ENCODE results near the gene MTRF1. TPM values are rescaled to one million over a fixed set of nuclear protein-coding genes. Genes with fewer than 3 reads are reported as not detected.

The MTRF1 gene
- total and polyA plus RNA-seq, 2 of the 8 experiments (the other 6 are each of a cell fraction or from before 2014, with no cell fraction given) = 8.0 to 19.2 TPM

DNA sequence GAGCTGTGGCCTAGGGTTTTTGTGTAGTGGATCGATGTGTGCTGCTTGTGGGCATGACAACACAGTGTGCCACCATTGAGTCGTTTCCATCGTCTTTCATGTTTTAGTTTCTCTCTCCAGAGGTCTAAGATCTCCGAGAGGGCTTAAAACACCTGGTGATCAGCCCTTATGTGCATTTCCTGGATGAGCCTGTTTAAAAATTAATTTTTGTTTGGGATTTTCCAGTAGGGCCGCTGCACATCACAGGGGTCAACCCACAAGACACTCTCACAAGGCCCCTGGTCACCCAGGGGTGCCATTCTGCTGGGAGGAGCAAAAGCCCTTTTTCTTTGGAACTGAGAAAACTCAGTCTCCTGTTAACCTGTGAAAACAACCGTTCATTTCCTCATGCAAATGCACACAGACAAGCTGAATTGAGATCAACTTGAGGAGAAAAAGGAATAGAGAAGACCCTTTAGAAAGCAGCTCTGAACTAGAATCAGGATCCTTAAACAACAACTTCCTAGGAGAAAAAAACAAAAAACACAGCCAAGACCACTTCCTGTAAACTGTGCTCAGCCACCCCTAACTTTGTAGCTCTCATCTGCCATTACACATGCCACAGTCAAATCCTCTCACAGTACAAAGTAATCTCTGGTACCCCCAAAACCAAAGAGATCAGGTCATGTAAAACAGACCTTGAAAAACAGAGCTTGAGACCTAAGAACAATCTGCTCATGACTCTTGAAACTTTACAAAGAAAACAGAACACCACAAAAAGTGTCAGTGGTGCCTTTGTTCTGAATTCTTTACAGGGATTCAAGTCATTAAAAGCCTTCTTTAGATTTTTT, 8.3 kb upstream of the MTRF1 start (continued):
- TF ChIP-seq, protein P1, sequence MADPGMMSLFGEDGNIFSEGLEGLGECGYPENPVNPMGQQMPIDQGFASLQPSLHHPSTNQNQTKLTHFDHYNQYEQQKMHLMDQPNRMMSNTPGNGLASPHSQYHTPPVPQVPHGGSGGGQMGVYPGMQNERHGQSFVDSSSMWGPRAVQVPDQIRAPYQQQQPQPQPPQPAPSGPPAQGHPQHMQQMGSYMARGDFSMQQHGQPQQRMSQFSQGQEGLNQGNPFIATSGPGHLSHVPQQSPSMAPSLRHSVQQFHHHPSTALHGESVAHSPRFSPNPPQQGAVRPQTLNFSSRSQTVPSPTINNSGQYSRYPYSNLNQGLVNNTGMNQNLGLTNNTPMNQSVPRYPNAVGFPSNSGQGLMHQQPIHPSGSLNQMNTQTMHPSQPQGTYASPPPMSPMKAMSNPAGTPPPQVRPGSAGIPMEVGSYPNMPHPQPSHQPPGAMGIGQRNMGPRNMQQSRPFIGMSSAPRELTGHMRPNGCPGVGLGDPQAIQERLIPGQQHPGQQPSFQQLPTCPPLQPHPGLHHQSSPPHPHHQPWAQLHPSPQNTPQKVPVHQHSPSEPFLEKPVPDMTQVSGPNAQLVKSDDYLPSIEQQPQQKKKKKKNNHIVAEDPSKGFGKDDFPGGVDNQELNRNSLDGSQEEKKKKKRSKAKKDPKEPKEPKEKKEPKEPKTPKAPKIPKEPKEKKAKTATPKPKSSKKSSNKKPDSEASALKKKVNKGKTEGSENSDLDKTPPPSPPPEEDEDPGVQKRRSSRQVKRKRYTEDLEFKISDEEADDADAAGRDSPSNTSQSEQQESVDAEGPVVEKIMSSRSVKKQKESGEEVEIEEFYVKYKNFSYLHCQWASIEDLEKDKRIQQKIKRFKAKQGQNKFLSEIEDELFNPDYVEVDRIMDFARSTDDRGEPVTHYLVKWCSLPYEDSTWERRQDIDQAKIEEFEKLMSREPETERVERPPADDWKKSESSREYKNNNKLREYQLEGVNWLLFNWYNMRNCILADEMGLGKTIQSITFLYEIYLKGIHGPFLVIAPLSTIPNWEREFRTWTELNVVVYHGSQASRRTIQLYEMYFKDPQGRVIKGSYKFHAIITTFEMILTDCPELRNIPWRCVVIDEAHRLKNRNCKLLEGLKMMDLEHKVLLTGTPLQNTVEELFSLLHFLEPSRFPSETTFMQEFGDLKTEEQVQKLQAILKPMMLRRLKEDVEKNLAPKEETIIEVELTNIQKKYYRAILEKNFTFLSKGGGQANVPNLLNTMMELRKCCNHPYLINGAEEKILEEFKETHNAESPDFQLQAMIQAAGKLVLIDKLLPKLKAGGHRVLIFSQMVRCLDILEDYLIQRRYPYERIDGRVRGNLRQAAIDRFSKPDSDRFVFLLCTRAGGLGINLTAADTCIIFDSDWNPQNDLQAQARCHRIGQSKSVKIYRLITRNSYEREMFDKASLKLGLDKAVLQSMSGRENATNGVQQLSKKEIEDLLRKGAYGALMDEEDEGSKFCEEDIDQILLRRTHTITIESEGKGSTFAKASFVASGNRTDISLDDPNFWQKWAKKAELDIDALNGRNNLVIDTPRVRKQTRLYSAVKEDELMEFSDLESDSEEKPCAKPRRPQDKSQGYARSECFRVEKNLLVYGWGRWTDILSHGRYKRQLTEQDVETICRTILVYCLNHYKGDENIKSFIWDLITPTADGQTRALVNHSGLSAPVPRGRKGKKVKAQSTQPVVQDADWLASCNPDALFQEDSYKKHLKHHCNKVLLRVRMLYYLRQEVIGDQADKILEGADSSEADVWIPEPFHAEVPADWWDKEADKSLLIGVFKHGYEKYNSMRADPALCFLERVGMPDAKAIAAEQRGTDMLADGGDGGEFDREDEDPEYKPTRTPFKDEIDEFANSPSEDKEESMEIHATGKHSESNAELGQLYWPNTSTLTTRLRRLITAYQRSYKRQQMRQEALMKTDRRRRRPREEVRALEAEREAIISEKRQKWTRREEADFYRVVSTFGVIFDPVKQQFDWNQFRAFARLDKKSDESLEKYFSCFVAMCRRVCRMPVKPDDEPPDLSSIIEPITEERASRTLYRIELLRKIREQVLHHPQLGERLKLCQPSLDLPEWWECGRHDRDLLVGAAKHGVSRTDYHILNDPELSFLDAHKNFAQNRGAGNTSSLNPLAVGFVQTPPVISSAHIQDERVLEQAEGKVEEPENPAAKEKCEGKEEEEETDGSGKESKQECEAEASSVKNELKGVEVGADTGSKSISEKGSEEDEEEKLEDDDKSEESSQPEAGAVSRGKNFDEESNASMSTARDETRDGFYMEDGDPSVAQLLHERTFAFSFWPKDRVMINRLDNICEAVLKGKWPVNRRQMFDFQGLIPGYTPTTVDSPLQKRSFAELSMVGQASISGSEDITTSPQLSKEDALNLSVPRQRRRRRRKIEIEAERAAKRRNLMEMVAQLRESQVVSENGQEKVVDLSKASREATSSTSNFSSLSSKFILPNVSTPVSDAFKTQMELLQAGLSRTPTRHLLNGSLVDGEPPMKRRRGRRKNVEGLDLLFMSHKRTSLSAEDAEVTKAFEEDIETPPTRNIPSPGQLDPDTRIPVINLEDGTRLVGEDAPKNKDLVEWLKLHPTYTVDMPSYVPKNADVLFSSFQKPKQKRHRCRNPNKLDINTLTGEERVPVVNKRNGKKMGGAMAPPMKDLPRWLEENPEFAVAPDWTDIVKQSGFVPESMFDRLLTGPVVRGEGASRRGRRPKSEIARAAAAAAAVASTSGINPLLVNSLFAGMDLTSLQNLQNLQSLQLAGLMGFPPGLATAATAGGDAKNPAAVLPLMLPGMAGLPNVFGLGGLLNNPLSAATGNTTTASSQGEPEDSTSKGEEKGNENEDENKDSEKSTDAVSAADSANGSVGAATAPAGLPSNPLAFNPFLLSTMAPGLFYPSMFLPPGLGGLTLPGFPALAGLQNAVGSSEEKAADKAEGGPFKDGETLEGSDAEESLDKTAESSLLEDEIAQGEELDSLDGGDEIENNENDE (IDR thresholded peaks at IDR 0.05; ENCODE audit: insufficient replicate concordance, low read length) = no peak
- TF ChIP-seq KDM4A (IDR thresholded peaks at IDR 0.05; ENCODE audit: low read depth, low read length, severe bottlenecking) (no peak), YY1 (IDR thresholded peaks at IDR 0.05; ENCODE audit: low read depth, low read length) (no peak), RAD21 (IDR thresholded peaks at IDR 0.05 in 1 of 2, conservative IDR thresholded peaks at IDR 0.05 in 1 of 2; ENCODE audit: low read depth in 2 of 2, low read length in 2 of 2) (no peak), SIX5 (IDR thresholded peaks at IDR 0.05; ENCODE audit: low read depth, low read length) (no peak), CTBP2 (IDR thresholded peaks at IDR 0.05; ENCODE audit: borderline replicate concordance, insufficient read depth, insufficient read length, low read length) (no peak), ASH2L (IDR thresholded peaks at IDR 0.05; ENCODE audit: low read length) (no peak), SIN3A (conservative IDR thresholded peaks at IDR 0.05 in 1 of 2, IDR thresholded peaks at IDR 0.05 in 1 of 2; ENCODE audit: low read depth in 1 of 2, low read length in 2 of 2) (no peak), RFX5 (IDR thresholded peaks at IDR 0.05; ENCODE audit: borderline replicate concordance, low read depth, low read length) (no peak)

Measured in H1 (cell line).